Mucosa of stomach (tissue), 1 donor: ENCODE measurements around the gene SLC22A23.

Experiments
- H3K27me3 ChIP-seq: one replicate; pipeline ENCODE4 v1.7.0; 2013; ENCODE audit warnings: mild to moderate bottlenecking, low read length; ENCODE audit not compliant: control insufficient read depth, insufficient read depth
- H3K36me3 ChIP-seq: one replicate; pipeline ENCODE4 v1.7.0; 2013; ENCODE audit warnings: low read length; ENCODE audit not compliant: control insufficient read depth, insufficient read depth
- H3K4me1 ChIP-seq: one replicate; pipeline ENCODE4 v1.7.0; 2013; ENCODE audit warnings: mild to moderate bottlenecking, low read length; ENCODE audit not compliant: control insufficient read depth, insufficient read depth
- H3K4me3 ChIP-seq: one replicate; pipeline ENCODE4 v1.7.0; 2013; ENCODE audit warnings: low read length
- H3K9ac ChIP-seq: one replicate; pipeline ENCODE4 v1.7.0; 2013; ENCODE audit warnings: mild to moderate bottlenecking, low read length, moderate library complexity
- H3K9me3 ChIP-seq: one replicate; pipeline ENCODE4 v1.7.0; 2013; ENCODE audit warnings: mild to moderate bottlenecking, low read length, moderate library complexity; ENCODE audit not compliant: control insufficient read depth
- donor health status: Pancreatic carcinoma.

Gene SLC22A23

DNA sequence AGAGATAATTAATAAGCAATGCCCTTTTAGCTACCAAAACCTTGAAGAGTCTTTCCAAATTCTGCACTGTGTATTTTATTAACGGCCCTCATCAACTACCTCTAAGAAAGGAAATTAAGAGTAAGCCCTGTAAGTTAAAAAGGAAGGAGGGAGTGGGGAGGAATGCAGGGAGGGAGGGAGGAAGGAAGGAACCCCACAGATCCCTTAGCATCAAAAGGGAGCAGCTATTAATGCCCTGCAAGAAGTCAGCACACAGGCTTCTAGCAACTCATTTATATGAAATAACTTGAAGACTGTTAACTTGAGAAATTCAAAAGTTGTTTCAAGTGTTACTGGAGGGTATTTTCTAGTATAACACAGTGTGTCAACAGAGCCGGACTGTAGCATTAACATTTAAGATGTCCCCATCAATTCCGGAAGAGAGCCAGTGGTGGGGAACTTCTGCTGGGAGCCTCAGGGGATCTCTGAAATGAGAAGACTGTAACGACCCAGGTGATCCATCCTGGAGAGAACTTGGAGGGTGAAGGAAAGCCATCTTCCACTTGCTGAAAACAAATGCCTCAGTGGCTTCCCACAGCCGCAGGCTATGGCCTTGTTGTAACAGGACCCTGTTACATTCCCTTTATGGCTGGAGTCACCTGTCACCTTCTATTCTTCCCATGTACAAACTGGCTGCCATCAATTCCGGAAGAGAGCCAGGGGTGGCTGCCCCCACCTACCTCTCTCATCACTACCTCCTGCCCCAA lies 33.2 kb downstream of the SLC22A23 start:
- Histone ChIP-seq H3K9ac (no peak overlapping the region), H3K9me3 (no peaks in the 10 kb centered on the region), H3K36me3 (no peaks in the 10 kb centered on the region), H3K27me3 (no peaks in the 10 kb centered on the region), H3K4me1 (peaks cover 33% of the 10 kb centered on the region), H3K4me3 (no peak overlapping the region)

DNA sequence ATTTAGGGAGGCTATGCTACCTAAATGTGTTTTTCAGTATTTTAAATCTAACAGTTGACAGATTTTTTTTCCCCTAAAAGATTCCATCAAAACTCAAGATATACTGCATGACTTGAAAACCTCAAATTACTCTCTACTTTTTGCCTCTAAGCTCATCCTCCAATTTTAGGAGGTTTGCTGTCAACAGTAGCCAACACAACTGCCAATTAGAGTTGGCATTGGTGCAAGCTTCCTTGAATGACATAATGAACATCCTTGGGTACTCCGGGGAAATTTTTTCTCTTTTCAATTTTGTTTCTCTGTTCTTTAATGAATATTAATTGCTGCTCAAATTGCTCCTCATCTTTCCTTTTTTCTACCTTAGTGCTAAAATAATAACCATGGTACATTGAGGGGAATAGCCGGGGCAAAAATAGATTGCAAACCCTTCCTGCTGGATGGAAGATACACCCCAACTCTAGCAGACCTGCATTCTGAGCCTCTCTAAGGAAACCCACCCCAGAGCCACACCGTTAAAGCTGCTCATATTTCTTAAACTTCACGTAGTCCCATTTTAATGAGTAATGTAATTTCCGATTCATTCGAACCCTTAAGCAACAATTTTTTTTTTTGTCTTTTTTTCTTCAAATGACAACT lies 34.3 kb downstream of the SLC22A23 start:
- Histone ChIP-seq H3K4me1 (peaks cover 39% of the 10 kb centered on the region), H3K9me3 (no peaks in the 10 kb centered on the region), H3K4me3 (no peak overlapping the region), H3K9ac (no peak overlapping the region), H3K36me3 (no peaks in the 10 kb centered on the region), H3K27me3 (no peaks in the 10 kb centered on the region)

DNA sequence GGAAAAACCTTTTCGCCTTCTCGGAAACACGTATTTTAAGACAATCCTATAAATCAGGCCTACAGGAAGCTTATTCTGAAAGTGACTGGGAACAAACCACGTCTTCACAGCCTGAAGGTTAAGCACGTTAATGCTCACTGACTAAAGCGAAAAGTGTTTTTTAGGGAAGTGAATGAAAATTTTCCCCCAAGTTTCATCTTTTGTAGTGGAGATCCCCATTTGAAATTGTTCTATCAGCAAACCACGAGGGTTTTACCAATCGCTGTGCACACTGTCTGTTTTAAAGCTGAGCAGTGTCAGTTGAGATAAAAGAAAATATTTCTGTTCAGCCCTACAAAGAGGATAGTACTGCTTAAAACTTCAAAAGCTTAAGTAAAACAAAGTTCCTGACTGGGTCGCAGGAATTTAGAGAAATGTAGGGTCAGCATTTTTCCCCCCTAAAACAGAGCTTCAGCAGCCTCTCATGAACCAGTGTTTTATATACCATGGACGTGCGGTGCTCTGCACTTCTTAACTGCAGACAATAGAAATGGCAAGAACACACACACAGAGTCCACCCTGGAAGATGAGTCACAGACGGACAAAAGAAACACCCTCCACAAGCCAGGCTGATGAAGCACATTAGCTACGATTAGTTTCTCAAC lies 34.9 kb downstream of the SLC22A23 start:
- no peak overlapping the region for H3K9ac ChIP-seq
- no peak overlapping the region for H3K4me3 ChIP-seq
- H3K9me3 ChIP-seq: no peaks in the 10 kb centered on the region
- H3K36me3 ChIP-seq: no peaks in the 10 kb centered on the region
- no peaks in the 10 kb centered on the region for H3K27me3 ChIP-seq
- H3K4me1 ChIP-seq: peaks cover 45% of the 10 kb centered on the region

DNA sequence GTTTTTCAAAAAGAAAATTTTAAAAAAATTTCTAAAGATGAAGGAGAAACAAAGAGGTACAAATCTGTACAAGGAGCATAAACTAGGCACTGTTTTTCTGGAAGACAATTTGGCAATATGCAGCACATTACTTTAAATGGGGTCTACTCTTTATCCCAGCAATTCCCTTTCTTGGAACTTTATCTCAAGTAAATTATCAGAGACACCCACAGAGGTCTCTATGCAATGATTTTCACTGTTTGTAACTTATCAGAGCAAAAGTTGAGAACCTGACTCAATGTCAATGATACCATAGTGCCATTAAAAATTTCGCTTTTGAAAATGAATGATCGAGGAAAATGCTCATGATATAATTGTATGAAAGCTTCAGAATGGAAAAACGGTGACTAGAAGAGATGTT lies 35.7 kb downstream of the SLC22A23 start:
- no peak overlapping the region for H3K9ac ChIP-seq
- no peaks in the 10 kb centered on the region for H3K9me3 ChIP-seq
- peaks cover 47% of the 10 kb centered on the region for H3K4me1 ChIP-seq
- H3K36me3 ChIP-seq: no peaks in the 10 kb centered on the region
- H3K4me3 ChIP-seq: no peak overlapping the region
- no peaks in the 10 kb centered on the region for H3K27me3 ChIP-seq

DNA sequence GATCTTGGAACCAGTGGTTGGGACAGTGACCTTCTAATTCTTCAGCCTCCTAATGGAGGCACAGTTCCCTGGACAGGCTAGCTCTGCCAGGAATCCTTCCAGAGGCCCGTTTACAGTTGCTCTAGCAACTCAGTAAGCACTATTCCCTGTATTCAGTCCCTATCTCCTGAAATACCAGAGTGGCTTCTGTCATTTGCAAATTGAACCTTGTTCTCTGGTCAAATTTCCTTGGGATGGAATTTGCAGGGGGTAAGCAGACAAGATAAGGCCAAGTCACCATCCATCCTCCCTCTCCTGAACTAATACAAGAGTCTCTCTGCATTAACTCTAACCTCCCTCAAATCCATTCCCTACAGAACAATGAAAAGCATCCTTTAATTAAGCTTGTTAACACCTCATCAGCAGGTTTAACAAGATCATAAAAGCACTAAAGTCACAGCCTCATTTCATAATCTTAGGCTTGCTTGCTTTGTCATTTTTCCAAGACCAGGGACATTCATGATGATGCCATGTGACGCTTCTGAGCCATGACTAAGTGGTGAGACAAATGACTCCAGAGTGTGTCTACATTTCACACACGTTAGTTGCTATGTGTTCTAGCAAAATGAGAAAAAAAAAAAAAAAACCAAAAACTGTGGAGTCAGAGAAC lies 37.1 kb downstream of the SLC22A23 start:
- Histone ChIP-seq H3K9me3 (no peaks in the 10 kb centered on the region), H3K36me3 (no peaks in the 10 kb centered on the region), H3K9ac (no peak overlapping the region), H3K4me3 (no peak overlapping the region), H3K27me3 (no peaks in the 10 kb centered on the region), H3K4me1 (peaks cover 57% of the 10 kb centered on the region)

DNA sequence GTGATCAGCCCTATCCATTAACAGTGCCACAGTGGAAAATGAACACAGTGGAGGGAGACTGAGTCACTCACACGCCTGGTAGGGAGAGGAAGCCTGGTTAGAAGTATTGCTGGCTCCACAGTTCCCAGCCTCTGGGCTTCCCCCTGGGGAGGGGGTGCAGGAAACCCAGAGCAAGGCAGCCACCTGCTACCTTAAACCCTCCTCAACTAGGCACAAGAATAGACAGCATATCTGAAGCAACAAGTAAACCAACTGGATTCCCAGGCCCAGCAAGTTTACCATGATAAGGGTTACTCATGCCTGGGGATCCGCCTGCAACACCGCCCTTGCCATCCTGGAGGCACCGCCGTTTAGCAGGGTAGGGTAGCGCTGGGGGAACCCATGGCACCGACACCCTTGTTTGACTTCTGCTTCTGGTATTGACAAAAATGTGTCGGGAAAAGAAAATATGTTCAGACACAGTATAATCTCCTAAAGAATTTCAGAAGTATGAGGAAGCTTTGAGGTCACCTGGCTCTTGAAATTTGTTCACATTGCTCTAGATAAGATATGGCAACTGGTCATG lies 38.3 kb downstream of the SLC22A23 start:
- no peaks in the 10 kb centered on the region for H3K36me3 ChIP-seq
- H3K4me1 ChIP-seq: peaks cover 55% of the 10 kb centered on the region
- no peak overlapping the region for H3K4me3 ChIP-seq
- no peaks in the 10 kb centered on the region for H3K27me3 ChIP-seq
- no peaks in the 10 kb centered on the region for H3K9me3 ChIP-seq
- H3K9ac ChIP-seq: peak overlapping the region; percentile 7

DNA sequence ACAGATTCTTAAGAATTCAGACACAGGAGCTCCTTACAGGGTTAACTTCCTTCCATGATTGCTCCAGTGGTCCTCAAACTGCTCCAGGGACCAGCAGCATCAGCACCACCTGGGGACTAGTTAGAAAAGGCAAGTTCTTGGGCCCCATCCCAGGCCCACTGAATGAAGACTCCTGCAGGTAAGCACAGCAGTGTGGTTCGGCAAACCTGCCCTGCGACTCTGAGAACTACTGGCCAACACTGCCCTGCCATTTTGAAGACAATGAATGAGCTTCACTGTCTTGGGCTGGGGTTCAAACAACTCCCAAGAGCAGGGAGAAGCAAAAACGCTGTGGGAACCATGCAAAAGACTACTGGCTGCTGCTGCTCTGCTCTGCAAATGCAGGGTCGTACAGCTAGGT lies 39.4 kb downstream of the SLC22A23 start:
- Histone ChIP-seq H3K27me3 (no peaks in the 10 kb centered on the region), H3K9ac (no peak overlapping the region), H3K36me3 (no peaks in the 10 kb centered on the region), H3K4me3 (no peak overlapping the region), H3K9me3 (no peaks in the 10 kb centered on the region), H3K4me1 (peaks cover 48% of the 10 kb centered on the region)

DNA sequence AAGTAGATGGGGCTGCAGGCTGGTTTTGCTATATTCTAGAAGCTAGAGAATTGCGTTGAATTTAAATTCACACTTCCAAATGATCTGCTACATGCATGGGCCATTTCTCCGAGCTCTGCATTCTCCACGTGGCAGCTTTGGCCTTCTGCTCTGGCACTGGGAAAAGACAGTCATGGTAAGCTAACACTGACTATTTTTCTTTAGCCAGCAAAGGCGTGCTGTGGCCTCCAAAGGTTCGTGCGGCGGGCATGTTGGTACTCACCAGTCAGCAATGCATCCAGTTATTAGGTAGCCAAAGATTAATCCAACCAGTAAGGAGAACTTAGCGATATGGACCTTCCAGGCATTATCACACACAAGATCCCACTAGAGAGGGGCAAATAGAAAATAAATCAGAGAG lies 41.4 kb downstream of the SLC22A23 start:
- no peaks in the 10 kb centered on the region for H3K9me3 ChIP-seq
- H3K4me3 ChIP-seq: no peak overlapping the region
- H3K27me3 ChIP-seq: no peaks in the 10 kb centered on the region
- no peaks in the 10 kb centered on the region for H3K36me3 ChIP-seq
- no peak overlapping the region for H3K9ac ChIP-seq
- peaks cover 53% of the 10 kb centered on the region for H3K4me1 ChIP-seq

DNA sequence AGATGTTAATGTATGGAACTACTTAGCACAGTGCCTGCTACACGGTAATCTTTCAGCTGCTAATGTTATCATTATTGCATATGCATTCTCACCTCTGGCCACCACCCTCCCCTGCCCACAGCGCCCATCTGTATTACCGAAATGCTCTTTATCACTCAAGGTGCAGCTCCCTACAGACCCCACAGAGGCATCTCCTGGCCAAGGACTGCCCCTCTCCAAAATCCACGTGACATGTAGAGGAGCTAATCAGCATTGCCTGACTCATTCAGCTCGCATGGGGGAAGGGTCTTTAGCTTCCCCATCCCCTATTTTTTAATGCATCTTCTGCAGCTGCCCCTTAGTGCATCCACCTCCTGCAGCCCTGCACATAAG lies 41.8 kb downstream of the SLC22A23 start:
- Histone ChIP-seq H3K4me1 (peaks cover 55% of the 10 kb centered on the region), H3K9ac (no peak overlapping the region), H3K36me3 (no peaks in the 10 kb centered on the region)

DNA sequence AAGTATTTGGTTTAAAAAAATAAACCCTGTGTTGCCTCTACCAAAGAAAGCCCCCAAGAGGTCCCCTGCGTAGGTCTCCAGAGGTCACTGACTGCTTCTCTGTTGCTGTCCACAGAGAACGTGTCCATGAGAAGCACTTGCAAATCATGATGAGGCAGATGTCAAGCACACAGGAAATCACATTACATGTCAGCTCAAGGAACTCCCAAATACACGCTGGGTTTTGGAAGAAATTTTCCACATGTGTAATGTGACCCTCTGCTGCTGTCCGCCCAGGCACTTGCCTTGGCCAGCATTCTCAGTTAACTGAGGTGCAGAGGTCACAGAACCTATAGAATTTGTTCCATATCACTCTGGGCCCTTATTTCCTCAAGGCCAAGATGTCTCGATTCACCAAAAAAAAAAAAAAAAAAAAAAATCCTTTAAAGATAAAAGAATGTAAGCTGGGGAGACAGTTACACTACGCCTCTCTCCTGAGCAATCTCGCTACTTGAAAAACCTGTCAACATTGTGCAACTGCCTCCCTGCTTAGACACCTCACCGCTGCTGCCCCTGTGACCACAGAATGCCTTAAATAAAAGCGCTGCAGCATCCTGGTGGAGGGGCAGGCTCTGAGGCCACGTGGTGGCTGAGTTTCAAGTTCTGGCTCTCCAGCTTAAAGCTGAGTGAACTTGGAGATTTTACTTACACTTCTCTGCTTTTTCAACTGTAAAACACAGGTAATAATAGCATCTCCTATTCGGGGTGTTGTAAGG lies 42.3 kb downstream of the SLC22A23 start:
- no peaks in the 10 kb centered on the region for H3K36me3 ChIP-seq
- H3K4me1 ChIP-seq: peaks cover 50% of the 10 kb centered on the region
- no peaks in the 10 kb centered on the region for H3K27me3 ChIP-seq
- H3K9ac ChIP-seq: no peak overlapping the region
- H3K4me3 ChIP-seq: no peak overlapping the region
- no peaks in the 10 kb centered on the region for H3K9me3 ChIP-seq

More for the DNA sequence above, 41.8 kb downstream of the SLC22A23 start:
- Histone ChIP-seq H3K9me3 (no peaks in the 10 kb centered on the region), H3K4me3 (no peak overlapping the region), H3K27me3 (no peaks in the 10 kb centered on the region)

DNA sequence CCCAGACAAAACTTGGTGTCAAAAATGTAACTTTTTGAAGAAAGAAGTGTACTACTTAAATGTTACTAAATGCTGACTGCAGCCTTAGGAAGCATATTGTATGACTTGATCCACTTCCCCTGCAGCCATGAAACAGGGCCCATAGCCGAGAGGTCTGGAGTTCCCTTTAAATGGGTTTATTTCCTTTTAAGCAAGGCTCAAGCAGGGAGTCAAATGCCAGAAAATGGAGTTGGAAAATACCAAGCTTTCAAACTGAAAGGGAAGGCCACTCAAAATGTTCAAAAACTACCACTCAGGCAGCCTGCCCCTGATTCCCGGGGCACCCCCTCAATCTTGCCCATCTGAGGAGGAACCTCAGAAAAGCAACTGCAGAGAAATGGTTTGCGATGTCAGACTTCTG lies 43.3 kb downstream of the SLC22A23 start:
- H3K4me3 ChIP-seq: no peak overlapping the region
- H3K9me3 ChIP-seq: no peaks in the 10 kb centered on the region
- no peak overlapping the region for H3K9ac ChIP-seq
- no peaks in the 10 kb centered on the region for H3K36me3 ChIP-seq
- no peaks in the 10 kb centered on the region for H3K27me3 ChIP-seq
- peaks cover 48% of the 10 kb centered on the region for H3K4me1 ChIP-seq
